Measurements from ENCODE around the gene SPOCK3.

SPOCK3 gene

DNA sequence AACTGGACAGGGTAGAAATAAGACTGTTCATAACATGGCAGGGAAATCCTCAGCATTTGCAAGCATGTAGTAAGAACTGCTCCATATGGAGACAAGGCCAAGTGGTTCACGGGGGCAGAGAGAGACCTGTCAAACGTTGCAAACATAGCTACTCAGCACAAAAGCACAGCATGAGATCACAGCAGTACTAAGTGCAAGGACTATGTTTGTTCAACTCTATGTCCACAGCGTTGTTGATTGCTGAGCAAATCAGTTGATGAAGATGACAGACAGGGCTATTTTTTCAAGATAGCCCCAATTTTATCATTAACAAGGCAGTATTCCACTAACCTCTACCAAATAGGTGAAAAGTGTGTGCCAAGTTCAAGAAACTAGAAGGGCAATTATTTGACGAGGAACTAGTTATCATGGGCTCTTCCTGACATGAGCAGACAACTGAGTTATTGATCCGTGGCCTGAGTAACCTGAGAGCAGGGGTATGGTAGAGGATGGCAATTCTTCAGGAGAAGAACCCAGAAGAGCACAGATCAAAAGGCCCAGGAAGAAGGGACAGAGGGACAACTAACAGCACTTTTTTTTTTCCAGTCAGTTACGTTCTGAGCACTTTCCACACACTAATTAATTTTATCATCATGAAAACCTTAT, 57.4 kb downstream of the SPOCK3 start:
- no peak for DNase-seq (ENCODE audit: low read depth, low spot score)

DNA sequence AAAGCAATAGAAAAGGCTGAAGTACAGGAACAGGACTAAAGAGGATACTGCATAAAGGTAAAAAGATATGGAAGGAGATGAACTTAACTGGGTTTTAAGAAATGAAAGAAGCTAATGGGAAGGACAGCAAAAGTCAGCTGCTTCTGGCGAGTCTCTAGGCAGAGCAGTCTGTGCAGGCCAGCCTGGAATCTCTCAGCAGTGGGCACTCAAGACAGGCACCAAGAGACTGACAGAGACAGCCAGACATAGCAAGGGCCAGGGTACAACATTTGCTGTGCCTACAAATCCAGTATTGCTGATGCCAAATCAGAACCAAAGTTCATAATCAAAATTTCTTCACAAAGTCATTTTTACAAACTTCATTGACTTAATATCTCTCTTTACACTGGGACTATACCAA, 62.4 kb downstream of the SPOCK3 start:
- no peak for DNase-seq (ENCODE audit: low read depth, low spot score)

- no peak for DNase-seq (ENCODE audit: low read depth, low spot score)
Measured at GRCh38 chr4:167168611-167169010, 65.7 kb downstream of the SPOCK3 start.

- no peak for DNase-seq (ENCODE audit: low read depth, low spot score)
Measured at GRCh38 chr4:167150587-167150986, 83.7 kb downstream of the SPOCK3 start.

DNA sequence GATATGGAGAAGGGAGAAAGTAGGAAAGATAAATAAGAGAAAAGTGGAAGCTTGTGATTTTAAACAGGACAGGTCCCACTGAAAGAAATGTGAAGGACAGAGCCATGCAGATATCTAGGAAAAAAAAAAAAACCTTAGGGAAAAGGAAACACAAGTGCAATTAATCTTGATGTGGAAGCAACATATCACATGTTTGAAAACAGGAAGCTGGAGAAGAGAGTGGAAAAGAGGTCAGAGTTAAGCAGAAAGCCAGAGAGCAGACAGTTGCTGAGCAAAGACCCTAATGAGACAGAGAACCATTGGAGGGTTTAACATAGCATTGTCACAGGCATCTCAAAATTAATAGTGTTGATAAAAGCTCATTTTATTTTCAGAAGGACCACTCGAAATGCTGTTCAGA, 89.7 kb downstream of the SPOCK3 start:
- no peak for DNase-seq (ENCODE audit: low read depth, low spot score)

- DNase-seq (ENCODE audit: low read depth, low spot score) = no peak
Measured at GRCh38 chr4:167143018-167143417, 91.3 kb downstream of the SPOCK3 start.

DNA sequence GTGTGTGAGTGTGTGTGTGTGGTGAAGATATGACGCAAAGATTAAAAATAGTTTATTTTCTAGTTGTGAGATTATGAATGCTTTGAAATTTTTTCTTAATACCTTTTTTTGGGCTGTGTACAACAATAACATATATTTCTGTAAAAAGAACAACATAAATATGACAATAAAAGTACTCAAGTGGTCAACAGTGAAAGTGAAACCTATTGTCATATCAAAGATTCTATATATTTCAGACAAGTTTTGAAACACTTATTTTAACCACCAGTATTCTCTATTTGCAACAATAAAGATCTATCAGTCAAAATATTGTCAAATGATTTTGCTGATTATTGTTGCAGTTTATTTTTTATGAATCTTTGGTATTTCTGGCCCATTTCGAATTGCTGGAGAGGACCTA, 98.0 kb downstream of the SPOCK3 start:
- DNase-seq (ENCODE audit: low read depth, low spot score) = no peak

DNA sequence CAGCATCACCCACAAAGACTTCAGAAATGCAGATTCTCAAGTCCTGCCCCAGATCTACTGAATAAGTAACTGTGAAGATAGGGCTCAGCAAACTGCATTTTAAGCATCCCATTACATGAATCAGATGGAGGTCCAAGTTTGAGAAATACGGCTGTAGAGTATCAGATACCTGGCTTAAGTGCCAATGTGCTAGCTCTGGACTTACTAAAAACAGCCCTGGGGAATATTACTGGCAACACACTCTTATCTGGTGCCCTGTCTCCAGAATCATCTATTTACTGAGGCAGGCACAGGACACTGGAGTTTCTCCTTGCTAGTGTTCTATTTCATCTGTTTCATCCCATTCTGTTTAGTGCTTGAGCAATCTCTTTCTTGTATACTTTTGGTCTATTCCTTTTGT, 105.1 kb downstream of the SPOCK3 start:
- DNase-seq (ENCODE audit: low read depth, low spot score) = no peak

DNA sequence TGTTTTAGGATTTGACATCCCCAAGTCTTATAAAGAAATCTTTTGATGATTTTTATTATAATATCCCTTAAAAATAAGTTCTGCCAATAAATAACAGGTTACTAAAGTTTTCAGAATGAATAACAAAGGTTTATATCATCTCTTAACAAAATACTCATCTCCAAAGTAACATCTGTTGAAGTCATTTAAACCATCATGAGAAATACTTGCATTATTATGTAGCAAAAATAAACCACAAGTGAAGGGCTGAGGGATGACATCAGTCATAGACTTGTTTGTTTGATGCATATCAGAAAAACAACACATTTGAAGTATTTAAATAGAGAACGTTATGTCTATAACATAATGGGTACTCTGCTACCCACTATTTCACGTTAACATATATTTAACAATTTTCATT, 114.9 kb downstream of the SPOCK3 start:
- no peak for DNase-seq (ENCODE audit: low read depth, low spot score)

GRCh38 chr4:167117273-167117672, 117.0 kb downstream of the SPOCK3 start:
- no peak for DNase-seq (ENCODE audit: low read depth, low spot score)

DNA sequence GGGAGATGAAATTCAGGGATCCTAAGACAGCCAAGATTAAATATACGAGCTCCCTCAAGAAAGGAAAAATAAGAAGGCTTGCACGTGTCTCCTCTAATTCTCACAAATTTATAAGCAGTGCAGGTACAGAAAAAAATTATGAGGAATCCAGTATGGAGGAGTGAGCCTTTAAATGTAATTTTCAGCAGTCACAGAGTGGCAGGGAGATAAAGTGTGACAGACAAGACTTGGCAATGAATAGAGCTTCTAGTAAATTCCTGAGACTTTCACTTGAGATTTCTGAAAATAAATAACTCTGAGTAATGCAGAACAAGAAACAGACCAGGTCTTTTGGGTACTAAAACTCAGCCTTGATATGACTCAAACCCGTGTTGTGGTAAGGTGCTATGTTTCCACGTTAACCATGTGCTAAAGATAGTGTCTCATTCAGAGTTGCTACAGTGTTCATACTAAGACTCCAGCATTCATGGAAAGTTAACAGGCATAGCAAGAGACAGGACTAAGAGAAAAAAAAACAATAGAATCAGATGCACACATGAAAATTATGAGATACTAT, 119.8 kb downstream of the SPOCK3 start:
- DNase-seq (ENCODE audit: low read depth, low spot score) = no peak

- DNase-seq (ENCODE audit: low read depth, low spot score) = no peak
Measured at GRCh38 chr4:167111622-167112021, 122.7 kb downstream of the SPOCK3 start.

- no peak for DNase-seq (ENCODE audit: low read depth, low spot score)
Measured at GRCh38 chr4:167111092-167111491, 123.2 kb downstream of the SPOCK3 start.

- no peak for DNase-seq (ENCODE audit: low read depth, low spot score)
Measured at GRCh38 chr4:167109859-167110258, 124.4 kb downstream of the SPOCK3 start.

DNA sequence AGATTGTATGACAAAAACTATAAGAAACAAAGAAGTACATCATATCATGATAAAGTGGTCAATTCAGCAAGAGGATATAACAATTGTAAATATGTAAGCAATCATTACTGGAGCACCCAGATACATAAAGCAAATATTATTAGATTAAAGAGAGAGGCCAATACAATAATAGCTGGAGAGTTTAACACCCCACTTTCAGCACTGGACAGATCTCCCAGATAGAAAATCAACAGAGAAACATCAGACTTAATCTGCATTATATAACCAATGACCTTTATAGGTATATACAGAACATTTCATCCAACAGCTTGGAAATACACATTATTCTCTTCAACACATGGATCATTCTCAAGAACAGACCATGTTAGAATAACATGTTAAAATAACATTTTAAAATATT, 128.4 kb downstream of the SPOCK3 start:
- DNase-seq (ENCODE audit: low read depth, low spot score) = no peak

- no peak for DNase-seq (ENCODE audit: low read depth, low spot score)
Measured at GRCh38 chr4:167102475-167102874, 131.8 kb downstream of the SPOCK3 start.

GRCh38 chr4:167101035-167101434, 133.3 kb downstream of the SPOCK3 start:
- DNase-seq (ENCODE audit: low read depth, low spot score) = no peak

GRCh38 chr4:167100120-167100519, 134.2 kb downstream of the SPOCK3 start:
- DNase-seq (ENCODE audit: low read depth, low spot score) = no peak

- DNase-seq (ENCODE audit: low read depth, low spot score) = no peak
Measured at GRCh38 chr4:167088115-167088514, 146.2 kb downstream of the SPOCK3 start.

DNA sequence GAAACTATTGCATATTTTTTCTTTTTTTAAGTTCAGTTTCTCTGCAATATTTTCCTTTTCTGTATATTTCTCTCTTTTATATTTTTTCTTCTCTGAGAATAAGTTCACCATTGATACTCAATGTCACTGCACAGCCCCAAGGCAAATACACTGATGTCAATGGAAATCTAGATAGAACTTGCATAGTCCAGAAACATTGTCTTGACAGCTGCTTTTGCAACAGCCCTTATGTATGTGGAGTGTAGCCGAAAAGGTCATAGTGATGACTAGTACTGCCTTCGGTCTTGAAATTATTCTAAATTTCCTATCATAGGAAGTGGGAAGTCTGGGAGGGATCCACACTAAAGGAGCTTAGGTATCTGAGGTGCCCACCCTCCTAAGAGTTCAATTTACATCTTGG, 150.0 kb downstream of the SPOCK3 start:
- DNase-seq (ENCODE audit: low read depth, low spot score) = no peak

GRCh38 chr4:167079762-167080161, 154.5 kb downstream of the SPOCK3 start:
- no peak for DNase-seq (ENCODE audit: low read depth, low spot score)

DNA sequence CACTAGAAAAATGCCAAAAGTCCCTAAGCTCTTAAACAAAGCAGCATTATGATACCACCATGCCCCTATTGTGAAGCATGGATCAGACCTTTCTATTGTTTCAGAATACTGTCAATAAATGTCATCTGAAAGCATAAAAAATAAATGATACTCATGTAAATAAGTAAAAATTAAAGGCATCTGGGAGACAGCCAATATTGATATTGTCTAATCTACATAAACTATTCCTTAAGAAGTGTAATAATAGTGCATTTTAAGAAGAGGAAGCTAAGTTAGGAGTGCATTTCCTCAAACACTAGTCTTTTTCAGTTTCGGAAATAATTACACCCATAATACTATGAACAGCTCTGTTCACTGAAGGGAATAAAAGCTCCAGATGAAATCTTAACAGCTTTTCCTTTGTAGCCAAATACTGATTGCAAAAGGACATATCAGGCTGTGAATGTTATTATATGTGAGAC, 181.6 kb downstream of the SPOCK3 start:
- DNase-seq (ENCODE audit: low read depth, low spot score) = no peak

DNA sequence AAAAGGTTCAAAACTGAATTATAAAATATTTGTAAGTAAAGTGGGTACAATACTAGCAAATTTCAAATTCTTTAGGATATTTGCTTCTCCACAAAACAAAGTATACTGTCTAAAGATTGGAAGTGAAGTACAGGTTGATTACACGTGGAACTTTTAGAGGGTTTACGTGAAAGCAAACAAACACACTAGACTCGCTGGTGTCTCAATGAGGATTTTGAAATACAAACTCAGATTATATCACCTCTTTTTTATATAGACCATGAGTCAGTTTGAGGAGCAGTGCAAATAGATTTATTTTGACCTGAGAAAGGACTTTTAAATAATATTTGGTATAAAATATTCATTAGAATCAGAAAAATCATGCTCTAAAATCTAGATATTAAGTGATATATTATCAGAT, 185.0 kb downstream of the SPOCK3 start:
- no peak for DNase-seq (ENCODE audit: low read depth, low spot score)

DNA sequence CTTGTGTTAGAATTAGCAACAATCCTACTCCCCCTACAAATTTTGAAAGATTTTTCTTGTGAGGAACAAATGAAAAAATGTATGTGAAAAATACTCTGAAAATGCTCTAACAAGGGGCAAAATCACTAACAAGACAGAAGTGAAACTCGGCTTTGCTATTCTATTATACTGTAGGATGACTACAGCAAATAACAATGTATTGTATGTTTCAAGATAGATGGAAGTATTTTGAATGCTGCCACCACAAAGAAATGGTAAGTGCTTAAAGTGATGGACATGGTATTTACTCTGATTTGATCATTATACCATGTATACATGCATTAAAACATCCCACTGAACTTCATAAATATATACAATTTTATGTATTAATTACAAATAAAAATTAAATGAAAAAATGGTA, 192.8 kb downstream of the SPOCK3 start:
- no peak for DNase-seq (ENCODE audit: low read depth, low spot score)

All from brain pericyte (primary cell).